WTC11 (cell line): ENCODE data around the gene CIPC. TPM values are rescaled to one million over a fixed set of nuclear protein-coding genes. Genes with fewer than 3 reads are reported as not detected.
A peak's percentile ranks its signal among the peaks of the same experiment; 100 is the strongest.

ENCODE experiments used
- ATAC-seq: fragments of 200-7000 bp; cut with Tn5 transposase; 2 replicates; pipeline ENCODE4 v1.10.0; 2021; ENCODE audit warnings: mild to moderate bottlenecking, moderate library complexity
- CTCF ChIA-PET: fragments of 300-600 bp; sonication (Branson Sonifier 250); formaldehyde crosslinking; loops from one replicate; lab custom pipeline; 2021; ENCODE audit warnings: antibody characterized with exemption; lab: Charles Lee
- POLR2A ChIA-PET: fragments of 350-600 bp; sonication (Branson Sonifier 250); formaldehyde crosslinking; loops from one replicate; lab custom pipeline; 2021; ENCODE audit warnings: antibody characterized with exemption; lab: Charles Lee
- DNase-seq: peaks from one replicate; pipeline ENCODE4 v3.0.0; 2021; ENCODE audit warnings: low spot score
- H3K27ac Mint-ChIP-seq: 2 replicates; pipeline ENCODE4 v1.8.0; 2021; ENCODE audit warnings: mixed read lengths
- H3K27me3 Mint-ChIP-seq: 2 replicates; pipeline ENCODE4 v1.8.0; 2021; ENCODE audit warnings: low read depth, mild to moderate bottlenecking, moderate library complexity, mixed read lengths
- H3K36me3 Mint-ChIP-seq: 2 replicates; pipeline ENCODE4 v1.8.0; 2021; ENCODE audit warnings: mixed read lengths
- H3K4me1 Mint-ChIP-seq: 2 replicates; pipeline ENCODE4 v1.8.0; 2022; ENCODE audit warnings: mixed read lengths
- H3K4me3 Mint-ChIP-seq: 2 replicates; pipeline ENCODE4 v1.8.0; 2021; ENCODE audit warnings: mild to moderate bottlenecking, moderate library complexity, mixed read lengths
- H3K9me3 Mint-ChIP-seq: 2 replicates; pipeline ENCODE4 v1.8.0; 2021; ENCODE audit warnings: mixed read lengths
- ATF1 ChIP-seq: sonication (generic); formaldehyde crosslinking; IDR thresholded peaks from 2 replicates; pipeline ENCODE4 v1.8.1; 2023; ENCODE audit warnings: mild to moderate bottlenecking, moderate library complexity, missing genetic modification reagents
- ATF3 ChIP-seq: sonication (generic); formaldehyde crosslinking; conservative IDR thresholded peaks from 2 replicates; pipeline ENCODE4 v1.8.1; 2022; ENCODE audit warnings: mild to moderate bottlenecking, missing genetic modification reagents
- E2F4 ChIP-seq: sonication (generic); formaldehyde crosslinking; IDR thresholded peaks from 2 replicates; pipeline ENCODE4 v1.8.1; 2022; ENCODE audit warnings: low read depth, mild to moderate bottlenecking, moderate library complexity, missing genetic modification reagents, borderline replicate concordance
- E2F5 ChIP-seq: sonication (generic); formaldehyde crosslinking; IDR thresholded peaks from 2 replicates; pipeline ENCODE4 v1.8.1; 2022; ENCODE audit warnings: mild to moderate bottlenecking, moderate library complexity, missing genetic modification reagents
- EMX1 ChIP-seq: fragments of 250-450 bp; sonication (Bioruptor Pico); IDR thresholded peaks from 2 replicates; pipeline ENCODE4 v1.8.0; 2021; ENCODE audit warnings: mild to moderate bottlenecking
- ETV6 ChIP-seq: sonication (generic); formaldehyde crosslinking; IDR thresholded peaks from 2 replicates; pipeline ENCODE4 v1.8.1; 2022; ENCODE audit warnings: mild to moderate bottlenecking, missing genetic modification reagents
- HMGXB4 ChIP-seq: sonication (generic); formaldehyde crosslinking; IDR thresholded peaks from 2 replicates; pipeline ENCODE4 v1.8.1; 2023; ENCODE audit warnings: mild to moderate bottlenecking, moderate library complexity, missing genetic modification reagents
- MAX ChIP-seq: sonication (generic); formaldehyde crosslinking; IDR thresholded peaks from 2 replicates; pipeline ENCODE4 v1.8.0; 2022; ENCODE audit warnings: mild to moderate bottlenecking, missing genetic modification reagents
- MXD4 ChIP-seq: fragments of 250-450 bp; sonication (Bioruptor Pico); IDR thresholded peaks from 2 replicates; pipeline ENCODE4 v1.8.0; 2021; ENCODE audit warnings: mild to moderate bottlenecking, moderate library complexity, borderline replicate concordance
- MYBL2 ChIP-seq: sonication (generic); formaldehyde crosslinking; IDR thresholded peaks from 2 replicates; pipeline ENCODE4 v1.8.1; 2023; ENCODE audit warnings: mild to moderate bottlenecking, moderate library complexity, missing genetic modification reagents
- OVOL2 ChIP-seq: fragments of 250-450 bp; sonication (Bioruptor Pico); IDR thresholded peaks from 2 replicates; pipeline ENCODE4 v1.9.0; 2021; ENCODE audit warnings: mild to moderate bottlenecking, borderline replicate concordance
- SOX15 ChIP-seq: fragments of 250-450 bp; sonication (Bioruptor Pico); IDR thresholded peaks from 2 replicates; pipeline ENCODE4 v1.9.0; 2021; ENCODE audit warnings: mild to moderate bottlenecking
- TP53 ChIP-seq: sonication (generic); formaldehyde crosslinking; IDR thresholded peaks from 2 replicates; pipeline ENCODE4 v1.8.1; 2023; ENCODE audit warnings: mild to moderate bottlenecking, missing genetic modification reagents
- USF1 ChIP-seq: sonication (generic); formaldehyde crosslinking; IDR thresholded peaks from 2 replicates; pipeline ENCODE4 v1.8.0; 2022; ENCODE audit warnings: mild to moderate bottlenecking, missing genetic modification reagents
- USF2 ChIP-seq: sonication (generic); formaldehyde crosslinking; IDR thresholded peaks from 2 replicates; pipeline ENCODE4 v1.8.1; 2023; ENCODE audit warnings: mild to moderate bottlenecking, missing genetic modification reagents, moderate library complexity
- ZNF219 ChIP-seq: sonication (generic); formaldehyde crosslinking; IDR thresholded peaks from 2 replicates; pipeline ENCODE4 v1.8.0; 2023; ENCODE audit warnings: missing genetic modification reagents, mild to moderate bottlenecking, borderline replicate concordance
- ZNF423 ChIP-seq: fragments of 250-450 bp; sonication (Bioruptor Pico); IDR thresholded peaks from 2 replicates; pipeline ENCODE4 v2.1.2; 2022; ENCODE audit warnings: mild to moderate bottlenecking, moderate library complexity
- total RNA-seq: library from RNA; stranded (reverse); gene quantifications from 3 replicates; pipeline ENCODE4 v1.2.3, GENCODE V29; 2021

Gene CIPC
- total RNA-seq, 1 experiment from 2014 or later, result 25.4 TPM

- Mint-ChIP-seq H3K27ac (peak overlapping the region; percentile 50; the same call in 1 of the 2 replicates), H3K4me3 (no peak overlapping the region), H3K9me3 (no peaks in the 10 kb centered on the region), H3K36me3 (peaks cover 21% of the 10 kb centered on the region), H3K4me1 (peaks cover 46% of the 10 kb centered on the region), H3K27me3 (no peaks in the 10 kb centered on the region)
- DNase-seq (no peak), ATAC-seq (no peak)
- POLR2A ChIA-PET, result no interaction called here
- CTCF ChIA-PET, result interaction anchor here (0.6 to 2.0 kb wide), 3 partner anchors 20 to 51 kb away, joined by 3 to 4 read pairs (median 3); no protein-coding TSS in a partner anchor
- TF ChIP-seq SOX15 (CRISPR knock-in tag) (no peak), MAX (no peak), ATF3 (CRISPR knock-in tag) (no peak), TP53 (CRISPR knock-in tag) (no peak), HMGXB4 (CRISPR knock-in tag) (no peak), ETV6 (CRISPR knock-in tag) (no peak), USF1 (no peak), USF2 (CRISPR knock-in tag) (no peak), ATF1 (no peak), EMX1 (CRISPR knock-in tag) (no peak), ZNF423 (CRISPR knock-in tag) (no peak), ZNF219 (CRISPR knock-in tag) (no peak), MXD4 (CRISPR knock-in tag) (no peak), E2F4 (CRISPR knock-in tag) (no peak), E2F5 (CRISPR knock-in tag) (no peak), MYBL2 (CRISPR knock-in tag) (no peak), OVOL2 (CRISPR knock-in tag) (no peak)
- TF ChIP-seq, all 79 proteins: peak for 0
Observed at GRCh38 chr14:77119851-77120250, 21.8 kb downstream of the CIPC start.

- Mint-ChIP-seq H3K4me1 (peaks cover 54% of the 10 kb centered on the region), H3K27me3 (peaks cover 7% of the 10 kb centered on the region), H3K27ac (peak overlapping the region; percentile 93), H3K36me3 (peaks cover 10% of the 10 kb centered on the region; the same call in 1 of the 2 replicates), H3K9me3 (no peaks in the 10 kb centered on the region), H3K4me3 (no peak overlapping the region)
- TF ChIP-seq ZNF219 (CRISPR knock-in tag) (no peak), ETV6 (CRISPR knock-in tag) (peak; percentile 29; the same call in 1 of the 2 replicates)
- POLR2A ChIA-PET, result interaction anchor here (0.6 to 1.2 kb wide), 2 partner anchors 90 to 207 kb away, joined by 3 to 4 read pairs; no protein-coding TSS in a partner anchor
- CTCF ChIA-PET, result interaction anchor here (0.8 to 4.1 kb wide), 10 partner anchors 11 to 245 kb away, joined by 3 to 57 read pairs (median 4); partner anchors contain the start of gene ZDHHC22
- ATAC-seq (peak; percentile 42), DNase-seq (no peak)
Observed at GRCh38 chr14:77120771-77121743, 23.0 kb downstream of the CIPC start.
